A549 (cell line): ENCODE measurements around the gene EPHB1. TPM values are rescaled to one million over a fixed set of nuclear protein-coding genes. Genes with fewer than 3 reads are reported as not detected.

ENCODE experiments used
- ATAC-seq, 2 experiments: fragments of 200-7000 bp in 1 of 2; fragments of >200 bp in 1 of 2; cut with Nextera tagmentation in 1 of 2; cut with Tn5 transposase in 1 of 2; 3 replicates each; pipeline versions ENCODE4 v1.8.0 to v1.9.1; 2018 to 2020; ENCODE audit warnings: mild to moderate bottlenecking in 1 of 2, moderate library complexity in 1 of 2
- CTCF ChIA-PET: fragments of 300-600 bp; sonication (Branson Sonifier 250); formaldehyde crosslinking; extraction: SDS; loops from one replicate; lab custom pipeline; 2021; ENCODE audit warnings: antibody characterized with exemption, inconsistent platforms; lab: Yijun Ruan, JAX
- POLR2A ChIA-PET: fragments of 350-600 bp; formaldehyde crosslinking; extraction: SDS; loops from one replicate; lab custom pipeline; 2021; ENCODE audit warnings: antibody characterized with exemption, inconsistent platforms; lab: Yijun Ruan, JAX
- DNase-seq, 2 experiments: peaks; one replicate each; pipeline versions ENCODE4 v3.0.0 to v3.0.0-alpha.2; 2011 to 2016; ENCODE audit warnings: low read depth in 1 of 2, low spot score in 1 of 2
- FAIRE-seq: peaks from 2 replicates; lab custom pipeline; 2011; peaks lifted over from hg19 to GRCh38; lab: Jason Lieb, UNC
- H3K27ac ChIP-seq, 2 experiments: fragments of >200 bp; sonication (Bioruptor Twin); formaldehyde crosslinking; 3 replicates each; pipeline ENCODE4 v1.5.1; 2016 to 2017
- H3K4me1 ChIP-seq: fragments of >200 bp; sonication (Bioruptor Twin); formaldehyde crosslinking; 3 replicates; pipeline ENCODE4 v1.6.1; 2016
- H3K4me2 ChIP-seq: fragments of >200 bp; sonication (Bioruptor Twin); formaldehyde crosslinking; 3 replicates; pipeline ENCODE4 v1.6.1; 2016
- H3K4me3 ChIP-seq: fragments of >200 bp; sonication (Bioruptor Twin); formaldehyde crosslinking; 3 replicates; pipeline ENCODE4 v1.5.1; 2016
- H3K9me3 ChIP-seq: fragments of >200 bp; sonication (Bioruptor Twin); formaldehyde crosslinking; 3 replicates; pipeline ENCODE4 v1.6.1; 2016
- ATOH8 ChIP-seq: fragments of 250-450 bp; sonication (Bioruptor Pico); IDR thresholded peaks from 2 replicates; pipeline ENCODE4 v1.5.0; 2020; ENCODE audit warnings: low read depth, mild to moderate bottlenecking, moderate library complexity
- CEBPB ChIP-seq, 2 experiments: fragments of >200 bp in 1 of 2; sonication (Bioruptor Twin) in 1 of 2; formaldehyde crosslinking in 1 of 2; IDR thresholded peaks; 2 replicates each; pipeline ENCODE4 v1.6.1; 2012 to 2016
- EHF ChIP-seq: fragments of 250-450 bp; sonication (Bioruptor Pico); IDR thresholded peaks from 2 replicates; pipeline ENCODE4 v1.5.0; 2020; ENCODE audit warnings: mild to moderate bottlenecking
- ESRRA ChIP-seq: fragments of 150-350 bp; IDR thresholded peaks from 2 replicates; pipeline ENCODE4 v1.6.1; 2014; ENCODE audit warnings: mild to moderate bottlenecking, low read length, borderline replicate concordance
- FOSL2 ChIP-seq, 2 experiments: fragments of 450-650 bp in 1 of 2; fragments of >200 bp in 1 of 2; sonication (Bioruptor Twin) in 1 of 2; formaldehyde crosslinking; IDR thresholded peaks; 2 replicates each; pipeline versions ENCODE4 v1.5.0 to v1.6.1; 2016 to 2020; ENCODE audit warnings: mild to moderate bottlenecking in 1 of 2, moderate library complexity in 1 of 2
- FOXS1 ChIP-seq: fragments of 250-450 bp; sonication (Bioruptor Pico); IDR thresholded peaks from 2 replicates; pipeline ENCODE4 v1.5.0; 2020; ENCODE audit warnings: mild to moderate bottlenecking, moderate library complexity
- GATA3 ChIP-seq: IDR thresholded peaks from 2 replicates; pipeline ENCODE4 v1.6.1; 2012; ENCODE audit warnings: borderline replicate concordance
- HDAC2 ChIP-seq: fragments of 200-600 bp; sonication (generic); IDR thresholded peaks from 2 replicates; pipeline ENCODE4 v1.6.1; 2016
- HOXA7 ChIP-seq: fragments of 250-450 bp; sonication (Bioruptor Pico); IDR thresholded peaks from 2 replicates; pipeline ENCODE4 v1.5.0; 2020; ENCODE audit warnings: mild to moderate bottlenecking, moderate library complexity
- HOXB5 ChIP-seq: fragments of 250-450 bp; sonication (Bioruptor Pico); IDR thresholded peaks from 2 replicates; pipeline ENCODE4 v1.5.0; 2020; ENCODE audit warnings: mild to moderate bottlenecking, moderate library complexity
- JUN ChIP-seq, 2 experiments: fragments of >200 bp; sonication (Bioruptor Twin); formaldehyde crosslinking; IDR thresholded peaks; 2 replicates in 1 of 2; 3 replicates in 1 of 2; pipeline ENCODE4 v1.6.1; 2016 to 2017
- KDM1A ChIP-seq: fragments of 200-600 bp; sonication (generic); IDR thresholded peaks from 2 replicates; pipeline ENCODE4 v1.6.1; 2016; ENCODE audit warnings: low read depth, mild to moderate bottlenecking
- MYC ChIP-seq: IDR thresholded peaks from 2 replicates; pipeline ENCODE4 v1.6.1; 2012; ENCODE audit warnings: mild to moderate bottlenecking, inconsistent platforms, low read length, improper control_type of control experiment, borderline replicate concordance
- NFE2L2 ChIP-seq: fragments of 150-350 bp; conservative IDR thresholded peaks from 2 replicates; pipeline ENCODE4 v1.6.1; 2014; ENCODE audit warnings: low read length
- PHF8 ChIP-seq: fragments of 200-600 bp; sonication (generic); IDR thresholded peaks from 2 replicates; pipeline ENCODE4 v1.6.1; 2016; ENCODE audit warnings: low read depth, mild to moderate bottlenecking, antibody characterized with exemption, moderate library complexity, borderline replicate concordance
- POLR2AphosphoS2 ChIP-seq: conservative IDR thresholded peaks from 2 replicates; pipeline ENCODE4 v1.6.1; 2012; ENCODE audit warnings: low read length, improper control_type of control experiment, inconsistent platforms
- RCOR1 ChIP-seq: fragments of 150-350 bp; IDR thresholded peaks from 2 replicates; pipeline ENCODE4 v1.6.1; 2014; ENCODE audit warnings: antibody characterized with exemption, low read length, low read depth
- SREBF2 ChIP-seq: fragments of 450-650 bp; IDR thresholded peaks from 2 replicates; pipeline ENCODE4 v1.6.1; 2014; ENCODE audit warnings: mild to moderate bottlenecking, moderate library complexity
- USF2 ChIP-seq: fragments of 450-650 bp; IDR thresholded peaks from 2 replicates; pipeline ENCODE4 v1.6.1; 2014; ENCODE audit warnings: antibody characterized with exemption
- ZFP36 ChIP-seq: fragments of 450-650 bp; IDR thresholded peaks from 2 replicates; pipeline ENCODE4 v1.6.1; 2014; ENCODE audit warnings: borderline replicate concordance; ENCODE audit not compliant: partially characterized antibody
- WGBS: methylation state at CpG from one replicate; pipeline ENCODE4 v1.1.6; 2017; ENCODE audit errors: missing lambda C conversion rate; 5-methylcytosine and 5-hydroxymethylcytosine counted together
- polyA plus RNA-seq, 4 experiments: library from polyadenylated mRNA; depleted of rRNA in 3 of 4; stranded (reverse); fragments of >200 nt; fragmentation: RNase III in 1 of 4; extraction: RNeasy Plus Mini Kit Qiagen cat#74134 plus additional on column Dnase treatment in 1 of 4; gene quantifications; 2 replicates in 3 of 4; 3 replicates in 1 of 4; pipeline ENCODE4 v1.2.3, GENCODE V29; 2011 to 2017

Gene EPHB1
- polyA plus RNA-seq, 2 of the 4 experiments (the other 2 are of a cell fraction): 0.18 to 0.21 TPM

- Histone ChIP-seq H3K4me3 (no peak overlapping the region), H3K4me2 (no peak overlapping the region), H3K9me3 (no peaks in the 10 kb centered on the region), H3K4me1 (no peaks in the 10 kb centered on the region), H3K27ac (no peak overlapping the region)
- DNase-seq: no peak
- no peak for ATAC-seq
- no peak for FAIRE-seq
- no peak for TF ChIP-seq MYC
- TF ChIP-seq RCOR1: no peak
- no peak for TF ChIP-seq SREBF2
- no peak for TF ChIP-seq ZFP36
- TF ChIP-seq POLR2AphosphoS2: no peak
- no peak for TF ChIP-seq ATOH8
- CTCF ChIA-PET: no interaction called here
- whole genome bisulfite sequencing: 8% methylated on average over 6 of the region's 6 CpGs
- POLR2A ChIA-PET: no interaction called here
Measured at GRCh38 chr3:135157045-135157740, 362.1 kb downstream of the EPHB1 start.

- no peak overlapping the region for H3K27ac ChIP-seq
- no peak for TF ChIP-seq CEBPB (IDR thresholded peaks at IDR 0.05)
- TF ChIP-seq, all 56 proteins: peak for 0
- DNase-seq (no peak), FAIRE-seq (no peak), ATAC-seq (no peak)
- CTCF ChIA-PET: no interaction called here
- WGBS: 21% methylated on average over 5 of the region's 5 CpGs
- no peak overlapping the region for H3K4me2 ChIP-seq
- H3K4me3 ChIP-seq: no peak overlapping the region
- no peaks in the 10 kb centered on the region for H3K4me1 ChIP-seq
- H3K9me3 ChIP-seq: no peaks in the 10 kb centered on the region
- POLR2A ChIA-PET: no interaction called here
Measured at GRCh38 chr3:135158520-135158919, 363.5 kb downstream of the EPHB1 start.

GRCh38 chr3:135159681-135160247 is 364.7 kb downstream of the EPHB1 start:
- WGBS: 0% methylated on average over 2 of the region's 2 CpGs
- ChIA-PET POLR2A (no interaction called here), CTCF (no interaction called here)
- Histone ChIP-seq H3K4me3 (no peak overlapping the region), H3K4me2 (no peak overlapping the region), H3K9me3 (no peaks in the 10 kb centered on the region), H3K27ac (no peak overlapping the region), H3K4me1 (no peaks in the 10 kb centered on the region)
- TF ChIP-seq JUN (IDR thresholded peaks at IDR 0.05): no peak
- no peak for TF ChIP-seq SREBF2
- TF ChIP-seq POLR2AphosphoS2: no peak
- no peak for TF ChIP-seq PHF8
- no peak for TF ChIP-seq KDM1A
- TF ChIP-seq ESRRA: no peak
- no peak for TF ChIP-seq GATA3
- no peak for TF ChIP-seq HOXA7
- no peak for TF ChIP-seq FOSL2 (IDR thresholded peaks at IDR 0.05)
- no peak for TF ChIP-seq FOSL2 (CRISPR knock-in tag; IDR thresholded peaks at IDR 0.05)
- TF ChIP-seq HDAC2: no peak
- TF ChIP-seq FOXS1 (CRISPR knock-in tag): no peak
- ATAC-seq (no peak), FAIRE-seq (no peak), DNase-seq (no peak)

- DNase-seq (no peak), FAIRE-seq (no peak), ATAC-seq (no peak)
- CTCF ChIA-PET: no interaction called here
- no peak overlapping the region for H3K27ac ChIP-seq
- 0% methylated on average over 1 of the region's 1 CpG for WGBS
- TF ChIP-seq POLR2AphosphoS2: no peak
- H3K4me1 ChIP-seq: no peaks in the 10 kb centered on the region
- POLR2A ChIA-PET: no interaction called here
- H3K9me3 ChIP-seq: no peaks in the 10 kb centered on the region
- H3K4me2 ChIP-seq: no peak overlapping the region
- H3K4me3 ChIP-seq: no peak overlapping the region
Measured at GRCh38 chr3:135161425-135161824, 366.4 kb downstream of the EPHB1 start.

GRCh38 chr3:135163701-135164100 is 368.6 kb downstream of the EPHB1 start:
- H3K4me1 ChIP-seq: no peaks in the 10 kb centered on the region
- no peak for TF ChIP-seq USF2
- no peak for TF ChIP-seq MYC
- TF ChIP-seq EHF (CRISPR knock-in tag): no peak
- TF ChIP-seq HOXB5 (CRISPR knock-in tag): no peak
- TF ChIP-seq NFE2L2: no peak
- TF ChIP-seq, all 56 proteins: peak for 0
- Histone ChIP-seq H3K9me3 (no peaks in the 10 kb centered on the region), H3K4me2 (no peak overlapping the region), H3K27ac (no peak overlapping the region), H3K4me3 (no peak overlapping the region)
- FAIRE-seq (no peak), ATAC-seq (no peak), DNase-seq (no peak)
- POLR2A ChIA-PET: no interaction called here
- CTCF ChIA-PET: no interaction called here
- 3% methylated on average over 3 of the region's 5 CpGs for WGBS
